ENCODE data around the gene CASP2. TPM values are rescaled to one million over a fixed set of nuclear protein-coding genes. Genes with fewer than 3 reads are reported as not detected.

Gene CASP2
- total RNA-seq, 2 experiments from 2014 or later, result 91.1 to 106 TPM

GRCh38 chr7:143281529-143281928, 6.6 kb upstream of the CASP2 start:
- no peak for DNase-seq
- CTCF ChIA-PET, result interaction anchor here (1.1 to 1.2 kb wide), 2 partner anchors 18 to 41 kb away, joined by 3 read pairs; no protein-coding TSS in a partner anchor
- Mint-ChIP-seq H3K27me3 (no peaks in the 10 kb centered on the region), H3K4me3 (no peak overlapping the region), H3K27ac (no peak overlapping the region), H3K4me1 (peaks cover 38% of the 10 kb centered on the region), H3K36me3 (ENCODE audit: low read depth) (no peaks in the 10 kb centered on the region), H3K9me3 (ENCODE audit: low read depth) (no peaks in the 10 kb centered on the region)
- intact Hi-C loops (cut with DNase I, micrococcal nuclease), result no loop called here
- no peak for ATAC-seq
- POLR2A ChIA-PET, result no interaction called here

- DNase-seq, result no peak
- POLR2A ChIA-PET, result no interaction called here
- Mint-ChIP-seq H3K4me3 (no peak overlapping the region), H3K27me3 (no peaks in the 10 kb centered on the region), H3K36me3 (ENCODE audit: low read depth) (no peaks in the 10 kb centered on the region), H3K27ac (no peak overlapping the region), H3K9me3 (ENCODE audit: low read depth) (no peaks in the 10 kb centered on the region), H3K4me1 (peaks cover 41% of the 10 kb centered on the region)
- ATAC-seq, result no peak
- intact Hi-C loops (cut with DNase I, micrococcal nuclease), result no loop called here
- CTCF ChIA-PET, result interaction anchor here (1.4 to 2.3 kb wide), 3 partner anchors 10 to 55 kb away, joined by 3 to 7 read pairs (median 6); no protein-coding TSS in a partner anchor
Measured at GRCh38 chr7:143282124-143282523, 6.0 kb upstream of the CASP2 start.

- Mint-ChIP-seq H3K4me3 (no peak overlapping the region), H3K27me3 (no peaks in the 10 kb centered on the region), H3K4me1 (peaks cover 49% of the 10 kb centered on the region), H3K36me3 (ENCODE audit: low read depth) (peaks cover 4% of the 10 kb centered on the region), H3K27ac (peak overlapping the region; percentile 8), H3K9me3 (ENCODE audit: low read depth) (peaks cover 2% of the 10 kb centered on the region)
- DNase-seq (no peak), ATAC-seq (no peak)
- intact Hi-C loops (cut with DNase I, micrococcal nuclease), result no loop called here
- ChIA-PET POLR2A (no interaction called here), CTCF (interaction anchor here (0.9 to 2.3 kb wide), 5 partner anchors 11 to 54 kb away, joined by 3 to 7 read pairs (median 3); partner anchors contain the start of gene GSTK1)
Measured at GRCh38 chr7:143283381-143283780, 4.8 kb upstream of the CASP2 start.

- peaks cover 16% of the 10 kb centered on the region for H3K36me3 Mint-ChIP-seq (ENCODE audit: low read depth)
- H3K27ac Mint-ChIP-seq, result peak within 1 kb of the TSS; percentile 8
- ATAC-seq (no peak), DNase-seq (no peak)
- H3K4me3 Mint-ChIP-seq, result no peak within 1 kb of the TSS
- peaks cover 2% of the 10 kb centered on the region for H3K9me3 Mint-ChIP-seq (ENCODE audit: low read depth)
- ChIA-PET POLR2A (interaction anchor here (0.5 kb wide), 1 partner anchor 40 kb away, joined by 3 read pairs; no protein-coding TSS in a partner anchor), CTCF (interaction anchor here (0.6 to 2.3 kb wide), 3 partner anchors 13 to 22 kb away, joined by 3 to 7 read pairs (median 3); partner anchors contain the start of gene GSTK1)
- intact Hi-C loops (cut with DNase I, micrococcal nuclease), result no loop called here
- H3K27me3 Mint-ChIP-seq, result no peaks in the 10 kb centered on the region
- H3K4me1 Mint-ChIP-seq, result peaks cover 42% of the 10 kb centered on the region
Measured at GRCh38 chr7:143284591-143285469, 3.3 kb upstream of the CASP2 start, which contains the start of gene TMEM139. Gene TMEM139 (plus strand): TSS chr7:143284958. CDS start chr7:143285958, 1,000 bp downstream.

GRCh38 chr7:143285470-143285778, 2.7 kb upstream of the CASP2 start:
- Mint-ChIP-seq H3K4me1 (peaks cover 40% of the 10 kb centered on the region), H3K36me3 (ENCODE audit: low read depth) (peaks cover 21% of the 10 kb centered on the region), H3K27ac (no peak overlapping the region), H3K27me3 (no peaks in the 10 kb centered on the region), H3K9me3 (ENCODE audit: low read depth) (peaks cover 2% of the 10 kb centered on the region), H3K4me3 (no peak overlapping the region)
- no peak for DNase-seq
- intact Hi-C loops (cut with DNase I, micrococcal nuclease), result no loop called here
- ChIA-PET CTCF (interaction anchor here (0.6 kb wide), 1 partner anchor 15 kb away, joined by 3 read pairs; no protein-coding TSS in a partner anchor), POLR2A (interaction anchor here (0.5 to 1.1 kb wide), 2 partner anchors 19 to 40 kb away, joined by 3 read pairs; no protein-coding TSS in a partner anchor)
- no peak for ATAC-seq

- H3K27ac Mint-ChIP-seq, result no peak overlapping the region
- ChIA-PET CTCF (interaction anchor here (0.8 to 2.3 kb wide), 4 partner anchors 14 to 46 kb away, joined by 3 to 21 read pairs (median 4); partner anchors contain the start of gene GSTK1), POLR2A (interaction anchor here (0.5 to 2.9 kb wide), 3 partner anchors 19 to 41 kb away, joined by 3 to 10 read pairs (median 3); partner anchors contain the start of gene GSTK1)
- peaks cover 2% of the 10 kb centered on the region for H3K9me3 Mint-ChIP-seq (ENCODE audit: low read depth)
- H3K4me3 Mint-ChIP-seq, result no peak overlapping the region
- no peaks in the 10 kb centered on the region for H3K27me3 Mint-ChIP-seq
- peaks cover 41% of the 10 kb centered on the region for H3K4me1 Mint-ChIP-seq
- intact Hi-C loops (cut with DNase I, micrococcal nuclease), result no loop called here
- ATAC-seq (no peak), DNase-seq (no peak)
- peaks cover 25% of the 10 kb centered on the region for H3K36me3 Mint-ChIP-seq (ENCODE audit: low read depth)
Measured at GRCh38 chr7:143285806-143286521, 2.2 kb upstream of the CASP2 start.

- intact Hi-C loops (cut with DNase I, micrococcal nuclease), result no loop called here
- POLR2A ChIA-PET, result interaction anchor here (1.1 to 2.9 kb wide), 2 partner anchors 20 to 23 kb away, joined by 3 to 10 read pairs; partner anchors contain the start of gene GSTK1
- Mint-ChIP-seq H3K36me3 (ENCODE audit: low read depth) (peaks cover 30% of the 10 kb centered on the region), H3K9me3 (ENCODE audit: low read depth) (peaks cover 2% of the 10 kb centered on the region), H3K4me1 (peaks cover 45% of the 10 kb centered on the region), H3K4me3 (no peak overlapping the region), H3K27me3 (no peaks in the 10 kb centered on the region), H3K27ac (no peak overlapping the region)
- no peak for ATAC-seq
- no peak for DNase-seq
- CTCF ChIA-PET, result interaction anchor here (0.7 to 2.3 kb wide), 7 partner anchors 13 to 46 kb away, joined by 3 to 21 read pairs (median 4); partner anchors contain the start of gene GSTK1
Measured at GRCh38 chr7:143286522-143286890, 1.6 kb upstream of the CASP2 start.

GRCh38 chr7:143287339-143287934, 714 bp upstream of the CASP2 start:
- intact Hi-C loops (cut with DNase I, micrococcal nuclease), result no loop called here
- no peak for DNase-seq
- no peaks in the 10 kb centered on the region for H3K27me3 Mint-ChIP-seq
- peaks cover 2% of the 10 kb centered on the region for H3K9me3 Mint-ChIP-seq (ENCODE audit: low read depth)
- peaks cover 46% of the 10 kb centered on the region for H3K4me1 Mint-ChIP-seq
- POLR2A ChIA-PET, result interaction anchor here (1.0 to 2.9 kb wide), 5 partner anchors 8 to 47 kb away, joined by 3 to 10 read pairs (median 4); partner anchors contain the start of gene GSTK1
- peak overlapping the region; percentile 89 for H3K4me3 Mint-ChIP-seq
- CTCF ChIA-PET, result interaction anchor here (0.7 to 2.3 kb wide), 12 partner anchors 8 to 120 kb away, joined by 3 to 21 read pairs (median 3); no protein-coding TSS in a partner anchor
- peaks cover 37% of the 10 kb centered on the region for H3K36me3 Mint-ChIP-seq (ENCODE audit: low read depth)
- H3K27ac Mint-ChIP-seq, result peak overlapping the region; percentile 95
- ATAC-seq, result no peak

GRCh38 chr7:143288836-143289235, 685 bp downstream of the CASP2 start:
- ATAC-seq (no peak), DNase-seq (no peak)
- Mint-ChIP-seq H3K27me3 (no peaks in the 10 kb centered on the region), H3K36me3 (ENCODE audit: low read depth) (peaks cover 48% of the 10 kb centered on the region), H3K4me1 (peaks cover 44% of the 10 kb centered on the region), H3K4me3 (peak overlapping the region; percentile 89), H3K27ac (peak overlapping the region; percentile 98), H3K9me3 (ENCODE audit: low read depth) (peaks cover 2% of the 10 kb centered on the region)
- ChIA-PET CTCF (interaction anchor here (1.2 to 1.8 kb wide), 2 partner anchors 9 to 11 kb away, joined by 6 to 10 read pairs; no protein-coding TSS in a partner anchor), POLR2A (interaction anchor here (0.8 to 2.9 kb wide), 3 partner anchors 12 to 481 kb away, joined by 3 to 10 read pairs (median 4); partner anchors contain the start of gene GSTK1)
- intact Hi-C loops (cut with DNase I, micrococcal nuclease), result loop anchor here (1.0 to 2.0 kb wide), 8 partner anchors 26 to 480 kb away; partner anchors contain the start of genes GSTK1 (in 2 of the 2) and ZYX (in 1 of the 2)

- peaks cover 44% of the 10 kb centered on the region for H3K4me1 Mint-ChIP-seq
- H3K4me3 Mint-ChIP-seq, result peak overlapping the region; percentile 89
- ATAC-seq (no peak), DNase-seq (no peak)
- H3K27me3 Mint-ChIP-seq, result no peaks in the 10 kb centered on the region
- CTCF ChIA-PET, result interaction anchor here (0.9 to 13.9 kb wide), 5 partner anchors 10 to 91 kb away, joined by 4 to 182 read pairs (median 6); no protein-coding TSS in a partner anchor
- peak overlapping the region; percentile 98 for H3K27ac Mint-ChIP-seq
- H3K36me3 Mint-ChIP-seq (ENCODE audit: low read depth), result peaks cover 54% of the 10 kb centered on the region
- peaks cover 2% of the 10 kb centered on the region for H3K9me3 Mint-ChIP-seq (ENCODE audit: low read depth)
- POLR2A ChIA-PET, result interaction anchor here (0.6 to 1.4 kb wide), 8 partner anchors 9 to 49 kb away, joined by 3 to 10 read pairs (median 4); partner anchors contain the start of gene GSTK1
- intact Hi-C loops (cut with DNase I, micrococcal nuclease), result loop anchor here in 1 of 2 experiments (2.0 kb wide), 1 partner anchor 481 kb away; no protein-coding TSS in a partner anchor
Measured at GRCh38 chr7:143289421-143289820, 1.3 kb downstream of the CASP2 start.
